HG03469 (cell line): ENCODE results near the gene AOC1.
"Not testable (repeated sequence)": the region's sequence is repeated elsewhere in the genome, so short reads cannot be mapped to it uniquely, and the experiment has no call there.

Source experiments
- ATAC-seq: cut with Tn5 transposase; IDR thresholded peaks from one replicate; pipeline ENCODE4 v1.9.1; 2021; ENCODE audit warnings: mild to moderate bottlenecking, moderate library complexity, moderate number of reproducible peaks; ENCODE audit not compliant: unreplicated experiment

Gene AOC1

DNA sequence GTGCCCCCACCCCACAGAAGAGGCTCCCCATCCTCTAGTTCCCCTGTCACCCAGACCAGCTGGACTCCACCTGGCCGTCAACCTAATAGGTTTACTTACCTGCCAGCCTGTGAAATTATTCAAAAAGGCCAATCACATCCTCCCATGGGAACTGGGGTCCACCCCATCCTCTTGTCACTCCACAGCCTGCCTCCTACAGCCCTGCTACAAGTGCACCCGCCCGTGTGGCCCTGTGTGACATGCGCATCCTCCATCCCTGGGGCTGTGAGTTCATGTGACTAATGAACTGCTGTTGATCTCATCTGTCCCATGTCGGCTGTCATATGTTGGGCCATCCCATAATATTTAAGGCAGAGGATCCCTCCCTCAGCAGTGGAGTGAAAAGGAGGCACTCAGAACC, 39.4 kb downstream of the AOC1 start:
- no peak for ATAC-seq

DNA sequence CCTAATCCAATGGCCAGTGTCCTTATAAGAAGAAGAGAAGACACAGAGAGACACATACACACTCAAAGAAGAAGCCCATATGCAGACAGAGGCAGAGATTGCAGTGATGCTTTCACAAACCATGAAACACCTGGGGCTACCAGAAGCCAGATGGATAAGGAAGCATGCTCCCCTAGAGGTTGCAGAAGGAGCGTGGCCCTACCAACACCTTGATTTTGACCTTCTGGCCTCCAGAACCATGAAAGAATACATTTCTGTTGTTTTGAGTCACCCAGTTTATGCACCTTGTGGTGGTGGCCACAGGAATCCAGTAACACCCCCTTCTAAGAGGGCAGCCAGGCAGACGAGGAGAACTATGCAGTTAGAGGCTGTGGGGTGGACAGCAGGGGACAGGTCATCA, 43.5 kb downstream of the AOC1 start:
- ATAC-seq, result no peak

GRCh38 chr7:150896562-150897209, 44.4 kb downstream of the AOC1 start:
- ATAC-seq, result no peak

DNA sequence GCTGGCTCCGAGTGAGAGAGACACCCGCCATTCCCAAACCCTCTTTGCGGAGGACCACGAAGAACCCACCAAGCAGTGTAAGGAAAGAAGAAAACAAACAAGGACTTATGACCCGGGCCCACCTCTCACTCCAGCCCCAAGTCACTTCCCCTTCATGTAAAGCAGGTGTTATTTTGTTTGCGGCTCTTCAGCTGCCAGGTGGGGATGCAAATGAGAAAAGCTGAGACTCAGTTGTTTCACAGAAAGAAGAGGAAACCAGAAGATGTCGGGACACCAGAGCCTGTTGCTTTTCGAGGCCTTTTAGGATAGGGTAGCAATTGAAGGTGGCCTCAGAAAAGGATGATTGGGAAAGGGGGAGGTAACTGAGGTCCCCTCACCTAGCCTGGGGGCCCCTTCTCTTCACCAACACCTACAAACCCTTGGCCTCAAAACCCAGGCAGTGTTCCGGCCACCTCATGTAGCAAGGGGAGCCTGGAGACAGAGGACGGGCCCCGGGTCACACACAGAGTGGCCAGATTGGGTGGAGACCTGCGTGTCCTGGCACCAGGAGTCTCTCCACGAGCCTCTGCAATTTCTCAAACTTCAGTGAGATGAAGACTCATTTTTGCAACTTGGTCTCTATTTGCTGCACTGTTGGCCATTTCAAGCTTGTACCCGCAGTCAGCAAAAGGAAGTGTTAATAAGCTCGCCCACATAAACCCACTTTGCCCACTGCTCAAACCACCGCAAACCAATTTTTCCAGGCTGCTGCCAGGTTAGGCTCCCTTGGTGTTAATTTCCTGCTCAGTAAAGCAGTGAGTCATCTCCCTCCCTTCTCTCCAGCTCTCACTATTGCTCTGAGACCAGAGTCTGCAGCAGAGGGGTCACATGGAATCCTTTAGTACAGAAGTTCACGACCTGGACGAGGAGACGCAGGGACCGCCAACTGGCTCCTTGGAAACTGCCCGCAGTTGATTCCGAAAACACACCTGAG, 45.5 kb downstream of the AOC1 start:
- no peak for ATAC-seq

DNA sequence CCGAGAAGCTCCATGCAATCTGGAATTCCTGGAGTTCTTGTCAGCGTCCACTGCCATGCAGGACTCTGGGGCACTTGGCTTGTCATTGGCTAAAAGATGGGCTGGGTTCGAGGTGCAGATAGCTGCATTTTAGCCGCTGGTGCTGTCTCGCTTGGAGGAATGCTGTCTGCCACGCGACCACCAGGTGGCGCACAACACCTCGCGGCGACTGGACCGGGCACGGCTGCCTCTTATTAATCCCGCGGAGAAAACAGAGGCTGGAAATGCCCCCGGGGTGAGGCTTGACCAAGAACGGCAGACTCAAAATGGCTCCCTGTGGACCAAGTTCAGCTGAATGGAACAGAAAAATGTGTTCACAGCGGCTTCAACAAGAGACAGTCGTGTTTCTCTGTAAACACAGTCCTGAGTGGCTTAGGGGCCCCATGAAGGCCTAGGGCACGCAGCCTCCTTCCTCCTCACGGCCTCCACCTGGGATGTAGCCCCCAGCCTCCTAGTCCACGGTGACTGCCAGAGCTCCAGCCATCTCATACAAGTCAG, 46.2 kb downstream of the AOC1 start:
- ATAC-seq, result no peak

DNA sequence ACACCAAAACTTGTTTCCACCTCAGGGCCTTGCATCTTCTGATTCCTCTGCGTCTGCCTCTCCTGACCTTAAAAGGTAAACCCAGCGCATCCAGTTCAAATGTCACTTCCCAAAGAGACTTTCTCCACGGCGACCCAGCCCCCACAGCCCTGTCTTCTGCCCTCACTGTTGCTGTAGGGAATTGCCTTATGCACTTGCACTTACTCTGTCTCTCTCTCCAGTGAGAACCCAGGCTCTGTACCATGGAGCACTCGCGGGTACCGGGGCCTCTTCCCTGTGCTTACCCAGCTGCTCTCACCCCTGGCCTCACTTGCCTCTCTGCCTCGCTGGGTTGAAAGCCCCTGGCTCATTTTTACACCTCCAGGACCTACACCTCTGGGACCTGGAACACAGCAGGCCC, 48.4 kb downstream of the AOC1 start:
- ATAC-seq, result no peak

DNA sequence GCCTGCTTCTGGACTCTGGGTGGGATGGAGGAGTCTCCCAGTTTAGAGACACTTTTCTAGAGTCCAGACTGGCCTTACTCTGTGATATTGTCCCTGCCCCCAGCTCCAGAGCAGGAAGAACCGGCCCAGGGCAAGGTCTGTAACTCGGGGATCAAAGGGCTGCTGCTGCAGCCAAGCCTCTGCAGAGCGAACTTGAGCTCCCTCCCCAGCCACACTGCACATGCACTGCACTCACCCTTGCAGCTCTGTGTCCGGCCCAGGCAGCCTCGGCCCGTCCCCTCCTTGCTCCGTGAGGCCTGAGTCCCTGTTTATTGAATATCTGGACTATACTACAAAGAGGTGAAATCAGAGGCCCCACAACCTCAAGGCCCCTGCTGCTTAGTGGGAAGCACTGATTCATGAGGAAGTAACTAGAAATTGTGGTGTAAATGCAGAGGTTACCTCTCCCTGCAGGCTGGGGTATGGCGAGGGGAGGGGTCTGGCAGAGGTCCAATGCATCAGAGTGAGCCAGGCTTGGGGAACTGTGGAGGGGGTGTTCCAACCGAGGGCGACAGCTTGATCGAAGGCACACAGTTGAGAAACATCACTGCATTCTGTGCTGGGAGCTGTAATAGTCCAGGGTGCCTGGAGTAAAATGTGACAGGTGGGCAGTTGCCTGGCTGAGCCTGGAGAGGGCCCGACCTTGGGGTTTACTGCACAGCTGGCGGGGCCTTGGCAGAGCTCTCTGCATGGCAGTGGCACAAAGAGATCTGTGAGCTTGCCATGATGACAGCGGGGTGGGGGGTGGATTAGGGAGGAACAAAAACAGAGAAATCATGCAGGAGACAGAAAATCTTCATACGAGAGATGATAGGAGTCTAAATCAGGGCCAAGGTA, 49.1 kb downstream of the AOC1 start:
- no peak for ATAC-seq

DNA sequence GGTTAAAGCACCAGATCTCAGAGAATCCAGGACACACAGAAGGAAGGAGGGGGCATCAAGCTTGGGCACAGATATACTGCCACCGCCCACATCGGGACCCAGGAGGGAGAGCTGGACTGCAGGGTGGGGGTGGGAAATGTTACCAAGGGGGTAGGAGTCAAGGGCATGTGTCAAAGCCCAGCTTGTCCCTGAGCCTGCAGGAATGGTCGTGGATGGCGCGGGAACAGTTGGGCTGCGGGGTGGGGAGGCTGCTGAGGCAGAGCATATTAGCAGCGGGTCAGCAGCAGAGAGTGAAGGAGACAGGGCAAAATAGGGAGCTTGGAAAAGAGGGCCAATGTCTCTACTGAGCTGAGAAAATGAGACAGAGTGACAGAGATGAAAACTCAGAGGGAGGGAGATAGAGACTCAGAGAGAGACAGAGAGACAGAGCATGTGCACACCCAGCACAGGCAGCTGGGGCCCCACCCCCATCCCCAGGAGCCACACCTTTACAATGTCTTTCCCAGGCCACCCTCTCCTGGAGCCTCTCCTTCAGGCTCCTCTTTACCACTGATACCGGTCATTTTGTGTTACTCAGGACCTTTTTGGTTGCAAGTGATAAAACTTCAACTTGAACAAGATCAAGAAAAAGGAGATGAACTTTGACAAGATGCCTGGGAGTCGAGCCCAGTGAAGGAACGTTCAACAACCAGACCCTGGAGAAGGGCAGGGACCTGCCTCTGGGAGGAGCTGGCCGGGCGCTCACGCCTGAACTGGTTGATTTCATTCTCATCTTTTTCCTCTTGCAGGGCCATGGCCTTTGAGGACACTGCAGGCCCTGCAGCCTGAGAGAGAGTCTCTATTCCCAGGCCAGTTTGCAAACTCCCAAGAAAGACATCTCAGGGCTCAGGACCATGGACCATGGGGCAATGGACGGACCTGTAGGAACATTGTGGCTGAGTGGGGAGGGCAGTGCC, 50.0 kb downstream of the AOC1 start:
- no peak for ATAC-seq

- ATAC-seq, result no peak
Measured at GRCh38 chr7:150903606-150904005, 51.3 kb downstream of the AOC1 start.

GRCh38 chr7:150904011-150904909, 51.9 kb downstream of the AOC1 start:
- no peak for ATAC-seq

DNA sequence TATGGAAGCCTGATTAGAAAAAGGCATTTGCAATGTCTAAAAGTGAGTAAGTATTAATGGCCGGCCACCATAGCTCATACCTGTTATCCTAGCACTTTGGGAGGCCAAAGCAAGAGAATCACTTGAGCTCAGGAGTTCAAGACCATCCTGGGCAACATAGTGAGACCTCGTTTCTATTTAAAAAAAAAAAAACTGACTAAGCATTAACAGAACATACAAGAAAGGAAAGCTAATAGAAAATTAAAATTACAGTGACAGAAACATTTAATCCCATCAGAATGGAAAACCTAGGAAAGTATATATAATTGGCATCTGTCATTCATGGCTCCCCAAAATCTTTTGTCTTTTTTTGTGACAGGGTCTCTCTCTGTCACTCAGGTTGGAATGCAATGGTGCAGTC, 55.9 kb downstream of the AOC1 start:
- ATAC-seq, result no peak

GRCh38 chr7:150909200-150909995, 57.1 kb downstream of the AOC1 start:
- ATAC-seq, result no peak

DNA sequence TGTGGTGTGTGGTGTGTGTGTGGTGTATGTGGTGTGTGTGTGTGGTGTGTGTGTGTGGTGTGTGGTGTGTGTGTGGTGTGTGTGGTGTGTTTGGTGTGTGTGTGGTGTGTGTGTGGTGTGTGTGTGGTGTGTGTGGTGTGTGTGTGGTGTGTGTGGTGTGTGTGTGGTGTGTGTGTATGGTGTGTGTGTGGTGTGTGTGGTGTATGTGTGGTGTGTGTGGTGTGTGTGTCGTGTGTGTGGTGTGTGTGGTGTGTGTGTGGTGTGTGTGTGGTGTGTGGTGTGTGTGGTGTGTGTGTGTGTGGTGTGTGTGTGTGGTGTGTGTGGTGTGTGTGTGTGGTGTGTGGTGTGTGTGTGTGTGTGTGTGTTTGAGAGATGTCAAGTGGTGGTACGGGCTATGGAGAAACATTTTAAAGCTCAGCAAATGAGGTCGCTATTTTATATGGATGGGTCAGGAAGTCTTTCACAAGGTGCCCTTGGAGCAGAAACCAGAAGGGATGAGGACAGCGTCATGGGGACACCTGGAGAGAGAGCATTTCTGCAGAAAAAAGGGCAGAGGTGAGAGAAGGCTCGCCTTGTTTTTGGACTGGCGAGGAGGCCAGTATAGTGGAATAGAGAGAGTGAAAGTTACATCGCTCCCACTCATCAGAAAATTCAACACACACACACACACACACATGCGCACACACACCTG, 58.1 kb downstream of the AOC1 start:
- not testable (repeated sequence) for ATAC-seq

GRCh38 chr7:150910996-150911422, 58.7 kb downstream of the AOC1 start:
- no peak for ATAC-seq
